ENCODE results near the gene EPS8.

GRCh38 chr12:15597125-15597830 is 191.9 kb downstream of the EPS8 start:
- TF ChIP-seq, protein P1, sequence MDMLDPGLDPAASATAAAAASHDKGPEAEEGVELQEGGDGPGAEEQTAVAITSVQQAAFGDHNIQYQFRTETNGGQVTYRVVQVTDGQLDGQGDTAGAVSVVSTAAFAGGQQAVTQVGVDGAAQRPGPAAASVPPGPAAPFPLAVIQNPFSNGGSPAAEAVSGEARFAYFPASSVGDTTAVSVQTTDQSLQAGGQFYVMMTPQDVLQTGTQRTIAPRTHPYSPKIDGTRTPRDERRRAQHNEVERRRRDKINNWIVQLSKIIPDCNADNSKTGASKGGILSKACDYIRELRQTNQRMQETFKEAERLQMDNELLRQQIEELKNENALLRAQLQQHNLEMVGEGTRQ (CRISPR knock-in tag; IDR thresholded peaks at IDR 0.05): no peak
- TF ChIP-seq, protein P2, sequence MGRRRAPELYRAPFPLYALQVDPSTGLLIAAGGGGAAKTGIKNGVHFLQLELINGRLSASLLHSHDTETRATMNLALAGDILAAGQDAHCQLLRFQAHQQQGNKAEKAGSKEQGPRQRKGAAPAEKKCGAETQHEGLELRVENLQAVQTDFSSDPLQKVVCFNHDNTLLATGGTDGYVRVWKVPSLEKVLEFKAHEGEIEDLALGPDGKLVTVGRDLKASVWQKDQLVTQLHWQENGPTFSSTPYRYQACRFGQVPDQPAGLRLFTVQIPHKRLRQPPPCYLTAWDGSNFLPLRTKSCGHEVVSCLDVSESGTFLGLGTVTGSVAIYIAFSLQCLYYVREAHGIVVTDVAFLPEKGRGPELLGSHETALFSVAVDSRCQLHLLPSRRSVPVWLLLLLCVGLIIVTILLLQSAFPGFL (CRISPR knock-in tag; IDR thresholded peaks at IDR 0.05; ENCODE audit: borderline replicate concordance): no peak
- TF ChIP-seq MAX (CRISPR knock-in tag; IDR thresholded peaks at IDR 0.05): no peak
- no peak for TF ChIP-seq ATF2 (CRISPR knock-in tag; IDR thresholded peaks at IDR 0.05; ENCODE audit: borderline replicate concordance, low read depth)
- no peak for TF ChIP-seq NFYB (CRISPR knock-in tag; conservative IDR thresholded peaks at IDR 0.05; ENCODE audit: low read depth)
